Type B pancreatic cell (in vitro differentiated cells): ENCODE measurements around the gene SLC6A3. TPM values are rescaled to one million over a fixed set of nuclear protein-coding genes. Genes with fewer than 3 reads are reported as not detected.
"Not testable (repeated sequence)": the region's sequence is repeated elsewhere in the genome, so short reads cannot be mapped to it uniquely, and the experiment has no call there.

ENCODE experiments used
- DNase-seq: peaks from one replicate; pipeline ENCODE4 v3.0.0; 2021; ENCODE audit warnings: mixed read lengths; ENCODE audit not compliant: unreplicated experiment; ENCODE audit errors: extremely low spot score
- H3K27ac Mint-ChIP-seq: 2 replicates; pipeline ENCODE4 v1.8.0; 2021; ENCODE audit warnings: mild to moderate bottlenecking, mixed read lengths
- H3K27me3 Mint-ChIP-seq: 2 replicates; pipeline ENCODE4 v1.8.0; 2021; ENCODE audit warnings: mixed read lengths
- H3K36me3 Mint-ChIP-seq: 2 replicates; pipeline ENCODE4 v1.8.0; 2021; ENCODE audit warnings: mixed read lengths
- H3K4me1 Mint-ChIP-seq: one replicate; pipeline ENCODE4 v1.8.0; 2021; ENCODE audit warnings: mixed read lengths; ENCODE audit not compliant: unreplicated experiment
- H3K4me3 Mint-ChIP-seq: 2 replicates; pipeline ENCODE4 v1.8.0; 2021; ENCODE audit warnings: mild to moderate bottlenecking, mixed read lengths
- H3K9me3 Mint-ChIP-seq: 2 replicates; pipeline ENCODE4 v1.8.0; 2021; ENCODE audit warnings: mixed read lengths
- total RNA-seq: library from RNA; stranded (reverse); gene quantifications from 2 replicates; pipeline ENCODE4 v1.2.1, GENCODE V29; 2021; ENCODE audit warnings: low replicate concordance
- TF ChIP-seq, protein P1 (sequence below): fragments of 200-600 bp; sonication (generic); conservative IDR thresholded peaks from 2 replicates; pipeline ENCODE4 v1.5.0; 2021; ENCODE audit warnings: antibody characterized with exemption, mild to moderate bottlenecking

SLC6A3 gene
- total RNA-seq, 1 donor from 2014 or later: 0.19 TPM

DNA sequence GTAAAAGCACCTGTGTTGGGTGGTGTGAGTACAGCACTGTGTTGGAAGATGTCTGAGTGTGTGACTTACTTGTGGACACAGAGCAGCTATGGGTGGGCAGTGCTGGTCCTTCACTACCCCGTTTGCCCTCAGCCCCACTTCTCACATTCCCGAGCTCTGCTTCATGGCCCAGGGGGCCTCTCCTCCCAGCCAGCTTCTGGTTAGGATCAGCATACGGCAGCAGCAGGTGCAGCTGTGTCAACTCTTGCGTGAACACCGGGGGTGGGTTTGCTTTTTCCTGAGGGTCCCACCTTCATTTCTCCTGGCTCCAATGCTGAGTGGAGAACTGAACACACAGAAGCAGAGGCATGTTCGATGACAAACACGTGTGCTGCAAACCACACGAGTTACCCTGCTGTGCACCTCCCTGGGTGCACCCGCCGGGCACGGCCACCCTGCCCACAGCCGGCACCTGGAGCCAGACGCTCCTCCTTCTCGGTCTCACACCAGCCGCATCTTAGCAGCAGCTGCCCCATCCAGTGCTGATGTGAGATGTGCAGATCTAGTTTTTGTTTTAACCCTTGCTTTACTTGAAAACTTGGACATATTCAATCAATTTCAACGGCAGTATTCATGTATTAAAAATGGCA is 14.9 kb upstream of the SLC6A3 start:
- Mint-ChIP-seq H3K27me3 (no peaks in the 10 kb centered on the region), H3K36me3 (peaks cover 34% of the 10 kb centered on the region), H3K4me3 (no peak overlapping the region), H3K27ac (no peak overlapping the region), H3K9me3 (peaks cover 5% of the 10 kb centered on the region), H3K4me1 (peaks cover 5% of the 10 kb centered on the region)
- DNase-seq: no peak
- TF ChIP-seq, protein P1, sequence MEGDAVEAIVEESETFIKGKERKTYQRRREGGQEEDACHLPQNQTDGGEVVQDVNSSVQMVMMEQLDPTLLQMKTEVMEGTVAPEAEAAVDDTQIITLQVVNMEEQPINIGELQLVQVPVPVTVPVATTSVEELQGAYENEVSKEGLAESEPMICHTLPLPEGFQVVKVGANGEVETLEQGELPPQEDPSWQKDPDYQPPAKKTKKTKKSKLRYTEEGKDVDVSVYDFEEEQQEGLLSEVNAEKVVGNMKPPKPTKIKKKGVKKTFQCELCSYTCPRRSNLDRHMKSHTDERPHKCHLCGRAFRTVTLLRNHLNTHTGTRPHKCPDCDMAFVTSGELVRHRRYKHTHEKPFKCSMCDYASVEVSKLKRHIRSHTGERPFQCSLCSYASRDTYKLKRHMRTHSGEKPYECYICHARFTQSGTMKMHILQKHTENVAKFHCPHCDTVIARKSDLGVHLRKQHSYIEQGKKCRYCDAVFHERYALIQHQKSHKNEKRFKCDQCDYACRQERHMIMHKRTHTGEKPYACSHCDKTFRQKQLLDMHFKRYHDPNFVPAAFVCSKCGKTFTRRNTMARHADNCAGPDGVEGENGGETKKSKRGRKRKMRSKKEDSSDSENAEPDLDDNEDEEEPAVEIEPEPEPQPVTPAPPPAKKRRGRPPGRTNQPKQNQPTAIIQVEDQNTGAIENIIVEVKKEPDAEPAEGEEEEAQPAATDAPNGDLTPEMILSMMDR: no peak

DNA sequence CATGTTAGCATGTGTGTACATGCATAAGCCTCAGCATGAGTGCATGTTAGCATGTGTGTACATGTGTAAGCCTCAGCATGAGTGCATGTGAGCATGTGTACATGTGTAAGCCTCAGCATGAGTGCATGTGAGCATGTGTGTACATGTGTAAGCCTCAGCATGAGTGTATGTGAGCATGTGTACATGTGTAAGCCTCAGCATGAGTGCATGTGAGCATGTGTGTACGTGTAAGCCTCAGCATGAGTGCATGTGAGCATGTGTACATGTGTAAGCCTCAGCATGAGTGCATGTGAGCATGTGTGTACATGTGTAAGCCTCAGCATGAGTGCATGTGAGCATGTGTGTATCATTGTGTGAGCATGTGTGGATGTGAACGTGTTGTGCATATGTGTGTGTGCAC is 14.2 kb upstream of the SLC6A3 start:
- not testable (repeated sequence) for DNase-seq, H3K27ac Mint-ChIP-seq, H3K27me3 Mint-ChIP-seq, H3K4me3 Mint-ChIP-seq, H3K4me1 Mint-ChIP-seq
- Mint-ChIP-seq H3K36me3 (peaks cover 26% of the 10 kb centered on the region), H3K9me3 (peaks cover 11% of the 10 kb centered on the region)

DNA sequence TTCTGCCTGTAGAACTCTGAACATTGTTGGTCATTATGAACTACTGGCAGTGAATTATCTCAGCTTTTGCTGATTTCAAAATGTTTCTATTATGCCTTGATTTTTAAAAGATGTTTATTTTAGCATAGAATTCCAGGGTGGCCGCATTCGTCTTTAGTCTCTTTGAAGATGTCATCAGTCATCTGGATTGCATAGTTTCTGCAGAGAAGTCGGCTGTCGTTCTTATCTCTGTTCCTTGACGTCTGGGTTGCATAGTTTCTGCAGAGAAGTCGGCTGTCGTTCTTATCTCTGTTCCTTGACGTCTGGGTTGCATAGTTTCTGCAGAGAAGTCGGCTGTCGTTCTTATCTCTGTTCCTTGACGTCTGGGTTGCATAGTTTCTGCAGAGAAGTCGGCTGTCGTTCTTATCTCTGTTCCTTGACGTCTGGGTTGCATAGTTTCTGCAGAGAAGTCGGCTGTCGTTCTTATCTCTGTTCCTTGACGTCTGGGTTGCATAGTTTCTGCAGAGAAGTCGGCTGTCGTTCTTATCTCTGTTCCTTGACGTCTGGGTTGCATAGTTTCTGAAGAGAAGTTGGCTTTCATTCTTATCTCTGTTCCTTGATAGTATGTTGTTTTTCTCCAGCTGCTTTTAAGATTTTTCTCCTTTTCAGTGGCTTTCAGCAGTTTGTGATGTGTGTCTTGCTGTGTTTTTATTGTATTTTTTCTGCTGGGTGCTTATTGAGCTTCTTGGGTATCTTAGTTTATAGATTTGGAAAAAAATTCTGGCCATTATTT is 11.1 kb upstream of the SLC6A3 start:
- Mint-ChIP-seq H3K36me3 (peaks cover 17% of the 10 kb centered on the region), H3K27me3 (peaks cover 25% of the 10 kb centered on the region), H3K9me3 (peaks cover 29% of the 10 kb centered on the region)
- not testable (repeated sequence) for H3K27ac Mint-ChIP-seq, H3K4me1 Mint-ChIP-seq, DNase-seq, H3K4me3 Mint-ChIP-seq

DNA sequence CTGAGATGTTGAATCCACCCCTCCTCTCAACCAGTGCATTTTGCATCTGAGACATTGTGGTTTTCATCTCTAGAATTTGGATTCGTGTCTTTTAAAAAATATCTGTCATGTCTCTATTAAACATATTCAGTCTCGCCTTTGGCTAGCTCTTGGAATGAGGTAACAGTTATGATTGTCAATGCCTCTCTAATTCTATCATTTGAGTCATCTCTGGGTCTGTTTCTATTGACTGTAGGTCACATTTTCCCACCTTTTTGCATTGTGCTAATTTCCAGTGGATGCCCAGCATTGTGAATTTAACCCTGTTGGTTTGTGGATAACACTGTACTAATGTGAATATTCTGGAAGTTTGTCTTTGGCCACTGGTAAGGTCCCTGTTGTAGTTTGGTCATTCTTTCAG is 8.4 kb upstream of the SLC6A3 start:
- Mint-ChIP-seq H3K4me3 (no peak overlapping the region), H3K9me3 (peaks cover 29% of the 10 kb centered on the region), H3K27ac (no peak overlapping the region), H3K4me1 (no peaks in the 10 kb centered on the region), H3K27me3 (peaks cover 50% of the 10 kb centered on the region), H3K36me3 (peaks cover 9% of the 10 kb centered on the region)
- no peak for DNase-seq
- TF ChIP-seq, protein P1: no peak

DNA sequence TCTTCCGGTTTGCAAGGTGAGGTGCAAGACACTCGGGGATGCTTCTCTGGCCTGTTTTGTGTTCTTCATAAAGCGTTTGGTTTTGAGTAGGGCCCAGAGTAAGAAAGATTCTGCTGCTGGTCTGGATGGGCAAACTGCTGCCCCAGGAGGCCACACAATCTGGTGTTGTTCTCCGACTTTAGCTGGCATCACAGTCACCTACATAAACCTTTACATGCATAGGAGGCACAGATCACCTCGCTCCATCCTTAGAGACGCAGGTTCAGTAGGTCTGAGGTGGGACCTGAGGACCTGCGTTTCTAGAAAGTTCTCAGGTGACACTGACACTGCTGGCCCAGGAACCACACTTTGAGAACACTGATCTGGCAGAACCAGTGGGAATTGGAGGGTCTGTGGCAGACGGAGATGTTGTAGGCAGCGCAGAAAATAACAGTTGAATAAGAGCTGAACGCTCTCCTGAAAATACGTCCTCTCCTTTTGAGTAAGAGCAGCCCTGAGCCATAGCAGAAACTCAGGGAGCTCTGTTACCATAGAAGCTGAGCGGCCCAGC is 3.9 kb upstream of the SLC6A3 start:
- H3K36me3 Mint-ChIP-seq: no peaks in the 10 kb centered on the region
- no peak overlapping the region for H3K4me3 Mint-ChIP-seq
- peaks cover 15% of the 10 kb centered on the region for H3K9me3 Mint-ChIP-seq
- H3K4me1 Mint-ChIP-seq: no peaks in the 10 kb centered on the region
- no peak overlapping the region for H3K27ac Mint-ChIP-seq
- peaks cover 85% of the 10 kb centered on the region for H3K27me3 Mint-ChIP-seq
- DNase-seq: peak; percentile 37
- TF ChIP-seq, protein P1: no peak

DNA sequence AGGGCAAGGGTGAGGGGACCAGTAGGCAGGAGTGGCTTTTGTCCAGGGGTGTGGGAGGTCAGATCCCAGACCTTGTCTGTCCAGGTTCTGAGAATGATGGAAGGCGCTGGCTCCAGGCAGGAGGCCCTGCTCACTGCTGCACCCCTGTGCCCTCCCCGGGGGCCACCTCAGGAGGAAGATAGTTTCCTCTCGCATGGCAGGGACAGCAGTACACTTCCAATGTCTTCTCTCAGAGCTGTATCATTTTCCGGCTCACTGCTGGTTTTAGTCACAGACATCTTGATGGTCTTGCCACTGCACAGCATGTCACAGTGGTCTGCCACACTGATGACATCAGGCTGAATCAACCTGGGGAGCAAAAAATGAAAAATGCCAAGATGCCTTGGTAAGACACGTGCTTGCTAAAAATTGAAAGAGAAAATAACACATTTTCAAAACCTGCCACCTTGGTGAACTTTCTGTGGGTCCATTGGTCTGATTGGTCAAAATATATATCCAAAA is 3.3 kb upstream of the SLC6A3 start:
- Mint-ChIP-seq H3K9me3 (peaks cover 10% of the 10 kb centered on the region), H3K4me3 (no peak overlapping the region), H3K36me3 (no peaks in the 10 kb centered on the region), H3K27ac (no peak overlapping the region), H3K27me3 (peaks cover 88% of the 10 kb centered on the region), H3K4me1 (no peaks in the 10 kb centered on the region)
- TF ChIP-seq, protein P1: no peak
- peak; percentile 42 for DNase-seq
